Stimulated activated naive CD8-positive, alpha-beta T cell treated with anti-CD3 and anti-CD28 coated beads, Interleukin-15, amount 100 ng/mL, for 72 hours (primary cell): ENCODE data around the gene CNN1.
"Not testable (repeated sequence)": the region's sequence is repeated elsewhere in the genome, so short reads cannot be mapped to it uniquely, and the experiment has no call there.

Source experiments
- ATAC-seq: fragments of 150-1000 bp; cut with Tn5 transposase; 2 replicates; pipeline ENCODE4 v1.10.0; 2021; ENCODE audit warnings: mild to moderate bottlenecking, moderate library complexity
- DNase-seq, 2 donors: peaks; one replicate each; pipeline ENCODE4 v3.0.0; 2021 to 2022
- H3K27ac Mint-ChIP-seq, 2 donors: one replicate each; pipeline ENCODE4 v1.8.0; 2022; ENCODE audit warnings: mild to moderate bottlenecking in 2 of 2, mixed read lengths in 2 of 2, moderate library complexity in 2 of 2
- H3K27me3 Mint-ChIP-seq: one replicate; pipeline ENCODE4 v1.8.0; 2022; ENCODE audit warnings: mixed read lengths
- H3K4me1 Mint-ChIP-seq: one replicate; pipeline ENCODE4 v1.8.0; 2022; ENCODE audit warnings: mild to moderate bottlenecking, mixed read lengths
- H3K4me3 Mint-ChIP-seq, 2 donors: one replicate each; pipeline ENCODE4 v1.8.0; 2022; ENCODE audit warnings: mild to moderate bottlenecking in 2 of 2, mixed read lengths in 2 of 2, moderate library complexity in 1 of 2
- H3K9me3 Mint-ChIP-seq, 2 donors: one replicate each; pipeline ENCODE4 v1.8.0; 2022; ENCODE audit warnings: mixed read lengths in 2 of 2

Gene CNN1

DNA sequence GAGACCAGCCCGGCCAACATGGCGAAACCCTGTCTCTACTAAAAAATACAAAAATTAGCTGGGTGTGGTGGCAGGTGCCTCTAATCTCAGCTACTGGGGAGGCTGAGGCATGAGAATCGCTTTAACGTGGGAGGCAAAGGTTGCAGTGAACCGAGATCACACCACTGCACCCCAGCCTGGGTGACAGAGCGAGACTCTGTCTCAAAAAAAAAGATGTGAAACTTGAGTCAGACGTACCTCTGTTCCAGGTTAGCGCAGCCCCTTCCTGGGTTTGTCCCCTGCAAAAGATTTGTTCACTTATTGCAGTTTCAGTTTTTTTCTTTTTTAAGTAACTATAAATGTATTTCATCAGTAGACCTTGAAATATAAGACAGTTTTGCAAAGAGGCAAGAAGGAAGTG lies 61.1 kb downstream of the CNN1 start:
- H3K4me1 Mint-ChIP-seq: peaks cover 46% of the 10 kb centered on the region
- H3K27ac Mint-ChIP-seq, ATAC-seq, H3K27me3 Mint-ChIP-seq, H3K4me3 Mint-ChIP-seq, DNase-seq: not testable (repeated sequence)
- peaks cover 4 to 12% of the 10 kb centered on the region in 2 donors for H3K9me3 Mint-ChIP-seq
